Measurements from ENCODE around the gene FECH. TPM values are rescaled to one million over a fixed set of nuclear protein-coding genes. Genes with fewer than 3 reads are reported as not detected.
"Not testable (repeated sequence)": the region's sequence is repeated elsewhere in the genome, so short reads cannot be mapped to it uniquely, and the experiment has no call there.

The FECH gene
- total RNA-seq, result 10 to 100 TPM; 15.0 to 26.2 TPM

GRCh38 chr18:57586251-57587049 lies at the start of gene FECH:
Gene FECH, minus strand, starts transcription at chr18:57586702. Its CDS starts 82 bp downstream, at chr18:57586620.
- Mint-ChIP-seq H3K36me3 (ENCODE audit: low read depth) (peaks cover 6% of the 10 kb centered on the region), H3K9me3 (no peaks in the 10 kb centered on the region)

GRCh38 chr18:57635003-57635822 lies 48.7 kb upstream of the FECH start:
- no peak overlapping the region for H3K27ac Mint-ChIP-seq
- no peaks in the 10 kb centered on the region for H3K27me3 Mint-ChIP-seq
- peaks cover 7% of the 10 kb centered on the region for H3K4me1 Mint-ChIP-seq
- ATAC-seq (replicated peaks), result no peak
- H3K4me3 Mint-ChIP-seq, result no peak overlapping the region
- no peaks in the 10 kb centered on the region for H3K9me3 Mint-ChIP-seq
- peaks cover 14% of the 10 kb centered on the region for H3K36me3 Mint-ChIP-seq (ENCODE audit: low read depth)

More at GRCh38 chr18:57586251-57587049, at the start of gene FECH:
- peak; percentile 97 for ATAC-seq (replicated peaks)
- Mint-ChIP-seq H3K27me3 (no peaks in the 10 kb centered on the region), H3K4me3 (peak within 1 kb of the TSS; percentile 87), H3K27ac (peak within 1 kb of the TSS; percentile 89), H3K4me1 (peaks cover 5% of the 10 kb centered on the region)

GRCh38 chr18:57631697-57632096 lies 45.2 kb upstream of the FECH start:
- Mint-ChIP-seq H3K4me1 (peaks cover 7% of the 10 kb centered on the region), H3K27me3 (no peaks in the 10 kb centered on the region), H3K27ac (peak overlapping the region; percentile 96), H3K36me3 (ENCODE audit: low read depth) (peaks cover 12% of the 10 kb centered on the region), H3K9me3 (no peaks in the 10 kb centered on the region), H3K4me3 (peak overlapping the region; percentile 95)
- no peak for ATAC-seq (replicated peaks)

- peak overlapping the region; percentile 96 for H3K27ac Mint-ChIP-seq
- peak overlapping the region; percentile 95 for H3K4me3 Mint-ChIP-seq
- peaks cover 12% of the 10 kb centered on the region for H3K36me3 Mint-ChIP-seq (ENCODE audit: low read depth)
- H3K9me3 Mint-ChIP-seq, result no peaks in the 10 kb centered on the region
- ATAC-seq (replicated peaks), result no peak
- H3K4me1 Mint-ChIP-seq, result peaks cover 7% of the 10 kb centered on the region
- H3K27me3 Mint-ChIP-seq, result no peaks in the 10 kb centered on the region
Observed at GRCh38 chr18:57630754-57631595, 44.5 kb upstream of the FECH start.

GRCh38 chr18:57630002-57630753 lies 43.7 kb upstream of the FECH start:
- Mint-ChIP-seq H3K27me3 (no peaks in the 10 kb centered on the region), H3K4me3 (peak overlapping the region; percentile 95), H3K36me3 (ENCODE audit: low read depth) (peaks cover 12% of the 10 kb centered on the region), H3K9me3 (no peaks in the 10 kb centered on the region), H3K27ac (peak overlapping the region; percentile 96), H3K4me1 (peaks cover 7% of the 10 kb centered on the region)
- ATAC-seq (replicated peaks), result peak; percentile 99

- Mint-ChIP-seq H3K36me3 (ENCODE audit: low read depth) (peaks cover 12% of the 10 kb centered on the region), H3K27ac (no peak overlapping the region), H3K4me3 (peak overlapping the region; percentile 95), H3K27me3 (no peaks in the 10 kb centered on the region), H3K4me1 (peaks cover 7% of the 10 kb centered on the region), H3K9me3 (no peaks in the 10 kb centered on the region)
- ATAC-seq (replicated peaks), result no peak
Observed at GRCh38 chr18:57629422-57629821, 42.9 kb upstream of the FECH start.

- no peak for ATAC-seq (replicated peaks)
- H3K36me3 Mint-ChIP-seq (ENCODE audit: low read depth), result peaks cover 12% of the 10 kb centered on the region
- H3K27ac Mint-ChIP-seq, result no peak overlapping the region
- H3K4me1 Mint-ChIP-seq, result peaks cover 7% of the 10 kb centered on the region
- H3K27me3 Mint-ChIP-seq, result no peaks in the 10 kb centered on the region
- no peaks in the 10 kb centered on the region for H3K9me3 Mint-ChIP-seq
- no peak overlapping the region for H3K4me3 Mint-ChIP-seq
Observed at GRCh38 chr18:57627488-57627887, 41.0 kb upstream of the FECH start.

GRCh38 chr18:57624988-57625387 lies 38.5 kb upstream of the FECH start:
- Mint-ChIP-seq H3K36me3 (ENCODE audit: low read depth) (peaks cover 22% of the 10 kb centered on the region), H3K9me3 (no peaks in the 10 kb centered on the region), H3K27me3 (no peaks in the 10 kb centered on the region), H3K4me1 (no peaks in the 10 kb centered on the region), H3K27ac (no peak overlapping the region), H3K4me3 (no peak overlapping the region)
- ATAC-seq (replicated peaks), result no peak

- peak; percentile 19 for ATAC-seq (replicated peaks)
- Mint-ChIP-seq H3K27ac (peak overlapping the region; percentile 92), H3K4me3 (peak overlapping the region; percentile 86), H3K36me3 (ENCODE audit: low read depth) (peaks cover 58% of the 10 kb centered on the region), H3K27me3 (no peaks in the 10 kb centered on the region), H3K9me3 (no peaks in the 10 kb centered on the region), H3K4me1 (no peaks in the 10 kb centered on the region)
Observed at GRCh38 chr18:57621246-57621604, 34.7 kb upstream of the FECH start.

- peak overlapping the region; percentile 86 for H3K4me3 Mint-ChIP-seq
- H3K4me1 Mint-ChIP-seq, result peaks cover 3% of the 10 kb centered on the region
- ATAC-seq (replicated peaks), result no peak
- H3K27ac Mint-ChIP-seq, result peak overlapping the region; percentile 92
- H3K36me3 Mint-ChIP-seq (ENCODE audit: low read depth), result peaks cover 71% of the 10 kb centered on the region
- no peaks in the 10 kb centered on the region for H3K27me3 Mint-ChIP-seq
- no peaks in the 10 kb centered on the region for H3K9me3 Mint-ChIP-seq
Observed at GRCh38 chr18:57619876-57620275, 33.4 kb upstream of the FECH start.

- no peak for ATAC-seq (replicated peaks)
- H3K36me3 Mint-ChIP-seq (ENCODE audit: low read depth), result peaks cover 81% of the 10 kb centered on the region
- no peaks in the 10 kb centered on the region for H3K27me3 Mint-ChIP-seq
- H3K27ac Mint-ChIP-seq, result no peak overlapping the region
- no peak overlapping the region for H3K4me3 Mint-ChIP-seq
- no peaks in the 10 kb centered on the region for H3K9me3 Mint-ChIP-seq
- H3K4me1 Mint-ChIP-seq, result peaks cover 3% of the 10 kb centered on the region
Observed at GRCh38 chr18:57618910-57619309, 32.4 kb upstream of the FECH start.

- Mint-ChIP-seq H3K9me3 (no peaks in the 10 kb centered on the region), H3K27ac (no peak overlapping the region), H3K4me1 (no peaks in the 10 kb centered on the region), H3K27me3 (no peaks in the 10 kb centered on the region), H3K4me3 (no peak overlapping the region), H3K36me3 (ENCODE audit: low read depth) (peaks cover 97% of the 10 kb centered on the region)
- no peak for ATAC-seq (replicated peaks)
Observed at GRCh38 chr18:57603871-57604270, 17.4 kb upstream of the FECH start.

GRCh38 chr18:57595347-57595746 lies 8.8 kb upstream of the FECH start:
- Mint-ChIP-seq H3K27me3 (no peaks in the 10 kb centered on the region), H3K4me3 (no peak overlapping the region), H3K36me3 (ENCODE audit: low read depth) (peaks cover 29% of the 10 kb centered on the region), H3K9me3 (no peaks in the 10 kb centered on the region), H3K27ac (no peak overlapping the region), H3K4me1 (no peaks in the 10 kb centered on the region)
- ATAC-seq (replicated peaks), result no peak

- H3K36me3 Mint-ChIP-seq (ENCODE audit: low read depth); H3K9me3 Mint-ChIP-seq; H3K27me3 Mint-ChIP-seq; H3K27ac Mint-ChIP-seq; H3K4me1 Mint-ChIP-seq; H3K4me3 Mint-ChIP-seq; ATAC-seq (replicated peaks): not testable (repeated sequence)
Observed at GRCh38 chr18:57592716-57593115, 6.2 kb upstream of the FECH start.
